DMS153 (cell line): Measurements from ENCODE around the gene ACTR1B.
"Not testable (repeated sequence)": the region's sequence is repeated elsewhere in the genome, so short reads cannot be mapped to it uniquely, and the experiment has no call there.

Experiments
- DNase-seq: peaks from one replicate; lab custom pipeline; 2025; lab: John Stamatoyannopoulos, UW

Gene ACTR1B

DNA sequence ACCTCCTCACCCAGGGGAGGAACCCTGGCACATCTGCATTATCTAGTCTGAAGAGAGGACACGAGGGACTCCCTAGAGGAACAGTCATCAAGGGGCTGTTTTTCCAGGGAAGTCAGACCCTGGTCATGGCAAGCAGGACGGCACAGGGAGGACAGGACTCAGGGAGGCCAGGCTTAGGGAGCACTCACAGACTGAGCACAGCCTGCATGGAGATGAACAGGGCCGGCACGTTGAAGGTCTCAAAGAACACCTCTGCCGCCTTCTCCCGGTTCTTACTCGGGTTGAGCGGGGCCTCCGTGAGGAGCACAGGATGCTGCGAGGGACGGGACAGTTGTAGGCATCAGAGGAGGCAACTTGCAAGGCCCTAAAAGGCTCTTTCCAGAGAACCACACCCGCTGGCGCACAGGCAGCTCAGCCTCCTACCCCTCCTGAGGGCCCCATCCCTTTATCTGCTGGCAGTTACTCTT is 5.1 kb downstream of the ACTR1B start:
- no peak for DNase-seq

DNA sequence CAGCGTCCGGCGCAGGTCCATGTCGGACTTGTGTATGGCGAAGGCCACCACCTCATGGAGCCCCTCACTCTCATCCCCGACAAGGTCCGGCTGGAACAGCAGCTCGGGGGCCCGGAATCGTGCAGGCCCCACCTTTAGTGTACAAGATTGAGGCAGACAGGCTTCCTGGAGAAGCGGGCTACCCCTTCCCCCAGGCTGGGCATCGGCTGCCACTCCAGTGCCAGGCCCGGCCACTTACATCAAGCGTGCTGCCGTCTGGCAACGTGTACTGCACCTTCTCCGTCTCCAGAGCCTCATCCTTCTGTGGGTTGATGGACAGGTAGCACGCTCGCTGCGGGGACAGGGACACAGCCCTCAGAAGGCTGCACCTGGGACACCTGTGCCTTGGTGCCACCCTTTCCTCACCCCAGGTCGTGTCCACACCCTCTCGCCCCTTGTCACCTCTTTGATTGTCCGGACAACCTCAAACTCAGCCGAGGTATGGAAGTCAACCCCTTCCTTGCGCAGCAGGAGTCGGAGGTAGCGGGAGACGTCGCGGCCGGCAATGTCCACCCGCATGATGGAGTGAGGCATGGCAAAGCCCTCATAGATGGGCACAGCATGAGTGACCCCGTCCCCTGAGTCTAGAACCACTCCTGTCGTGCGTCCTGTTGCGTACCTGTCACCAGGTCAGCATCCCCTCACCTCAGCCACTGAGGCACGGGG is 5.7 kb downstream of the ACTR1B start:
- DNase-seq = no peak

DNA sequence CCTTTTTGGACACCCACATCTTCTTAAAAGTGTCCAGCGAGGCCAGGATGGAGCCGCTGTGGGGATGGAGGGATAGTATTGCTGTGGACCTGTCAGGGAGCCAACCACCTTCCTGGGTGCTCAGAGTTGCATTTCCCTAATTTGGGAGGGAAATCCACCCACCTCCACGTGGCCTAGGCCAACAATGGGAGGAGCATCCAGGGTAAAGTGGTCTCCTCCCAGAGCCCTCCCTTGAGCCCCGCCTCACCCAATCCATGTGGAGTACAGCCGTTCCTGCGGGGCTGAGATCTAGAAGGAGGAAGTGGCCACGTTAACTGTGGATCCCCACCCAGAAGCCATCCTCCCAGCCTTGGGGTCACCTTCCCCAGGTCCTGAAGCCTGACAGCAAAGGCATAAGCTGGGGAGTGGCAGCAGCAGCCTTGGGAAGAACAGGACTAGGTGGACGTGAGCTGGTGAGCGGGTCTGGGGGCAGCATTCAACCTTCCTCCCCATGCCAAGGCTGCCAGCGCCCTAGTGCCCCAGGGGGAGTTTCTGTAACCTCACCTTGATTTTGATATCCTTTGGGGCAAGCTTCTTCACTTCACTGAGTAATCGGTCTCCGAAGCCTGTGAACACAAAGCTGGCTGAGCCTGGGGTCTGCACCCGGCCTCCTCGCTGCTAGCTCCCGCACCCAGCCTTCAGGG is 6.8 kb downstream of the ACTR1B start:
- no peak for DNase-seq

DNA sequence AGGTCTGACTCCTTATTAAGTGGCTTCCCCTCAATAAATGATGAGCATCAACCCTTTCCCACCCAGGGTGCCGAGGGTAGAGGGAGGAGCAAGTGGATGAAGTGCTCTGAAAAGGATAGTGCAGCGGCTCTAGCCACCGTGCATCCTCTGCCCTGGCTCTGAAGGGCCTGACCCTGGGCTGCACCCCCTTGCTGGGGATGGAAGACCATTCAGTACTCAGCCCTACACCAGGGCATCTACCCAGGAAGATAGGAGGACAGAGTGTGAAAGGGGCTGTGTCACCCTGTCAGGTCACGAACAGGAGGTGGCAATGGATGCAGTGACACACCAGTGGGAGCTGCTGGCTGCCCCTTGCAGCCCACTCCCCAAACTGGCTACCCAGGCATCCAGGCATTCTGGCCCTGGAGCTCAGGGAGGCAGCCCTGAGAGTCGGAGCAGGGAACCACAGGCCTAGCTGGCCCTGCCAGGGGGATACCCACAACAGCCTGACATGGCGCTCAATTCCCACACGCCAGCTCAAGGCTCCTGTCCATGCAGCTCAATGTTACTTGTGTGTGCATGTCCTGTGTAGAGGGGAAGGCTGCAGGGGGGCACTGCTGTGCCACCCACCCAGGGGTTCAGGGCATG is 7.6 kb downstream of the ACTR1B start:
- no peak for DNase-seq

DNA sequence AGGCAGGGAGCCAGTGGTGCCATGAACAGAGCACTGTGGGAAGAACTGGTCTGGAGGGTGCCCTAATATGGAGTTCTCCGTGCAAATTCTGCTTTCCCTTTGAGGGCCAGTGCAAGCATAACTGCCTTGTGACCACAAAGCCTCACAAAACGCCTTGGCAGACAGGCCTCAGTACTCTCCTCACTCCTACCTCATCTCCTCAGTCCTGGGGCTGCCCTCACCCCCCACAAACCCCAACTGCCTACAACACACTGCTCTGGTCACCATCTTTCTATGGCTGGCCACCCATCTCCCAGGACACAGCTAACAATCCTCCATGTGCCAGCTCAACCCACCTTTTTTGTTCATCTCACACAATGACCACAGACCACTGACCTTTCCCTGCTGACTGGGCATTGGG is 9.1 kb downstream of the ACTR1B start:
- no peak for DNase-seq

DNA sequence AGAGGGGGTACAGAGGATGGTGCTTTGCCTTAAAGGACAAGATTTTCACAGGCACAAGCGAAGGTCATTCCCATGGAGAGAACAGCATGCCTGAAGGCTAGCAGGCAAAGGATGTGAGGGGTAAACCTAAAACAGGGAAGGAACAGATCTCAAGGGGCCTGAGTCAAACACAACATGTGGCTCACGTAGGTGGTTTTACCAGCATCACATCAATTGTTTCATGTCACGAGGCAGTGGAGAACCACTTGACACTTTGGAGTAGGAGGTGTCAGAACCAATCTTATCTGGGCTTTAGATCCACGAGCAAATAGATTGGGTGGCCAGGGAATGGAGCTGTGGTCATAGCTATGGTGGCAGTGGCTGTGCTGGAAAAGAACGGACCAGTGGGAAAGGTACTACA is 9.5 kb downstream of the ACTR1B start:
- no peak for DNase-seq

DNA sequence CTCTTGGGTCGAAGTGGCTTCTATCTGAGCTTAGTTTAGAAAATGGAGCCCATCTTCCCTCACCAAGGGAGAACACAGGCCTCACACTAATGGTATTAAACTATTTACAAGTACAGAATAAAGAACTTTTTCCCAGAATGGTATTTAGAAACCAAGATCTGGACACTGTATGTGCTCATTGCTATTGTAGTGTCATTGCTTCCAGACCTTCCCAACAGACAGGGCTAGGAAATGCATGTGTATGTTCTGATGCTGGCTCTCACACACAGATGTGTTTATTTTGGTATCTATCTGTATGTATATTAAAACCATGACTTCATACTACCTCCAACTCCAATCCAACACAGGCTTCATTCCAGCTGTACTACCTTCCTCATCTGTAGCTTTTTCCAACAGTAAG is 10.0 kb downstream of the ACTR1B start:
- DNase-seq = no peak

DNA sequence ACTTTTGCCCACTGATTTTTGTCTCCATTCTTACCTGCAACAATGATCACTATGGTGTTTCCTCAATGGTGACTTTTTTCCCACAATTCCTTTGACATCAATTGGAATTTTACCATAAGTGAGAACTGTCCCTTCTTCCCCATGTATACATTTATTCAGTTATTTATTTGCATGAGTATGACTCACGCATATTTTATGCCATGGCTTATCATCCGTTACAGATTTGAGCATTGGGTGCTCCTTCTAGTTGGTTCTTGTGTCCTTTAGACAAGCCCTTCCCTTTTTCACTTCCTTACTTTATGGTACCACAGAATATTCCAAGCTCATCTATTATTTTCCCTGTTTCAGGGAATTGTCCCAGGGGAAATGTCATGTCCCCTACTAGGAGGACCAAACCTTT is 10.4 kb downstream of the ACTR1B start:
- DNase-seq = no peak

DNA sequence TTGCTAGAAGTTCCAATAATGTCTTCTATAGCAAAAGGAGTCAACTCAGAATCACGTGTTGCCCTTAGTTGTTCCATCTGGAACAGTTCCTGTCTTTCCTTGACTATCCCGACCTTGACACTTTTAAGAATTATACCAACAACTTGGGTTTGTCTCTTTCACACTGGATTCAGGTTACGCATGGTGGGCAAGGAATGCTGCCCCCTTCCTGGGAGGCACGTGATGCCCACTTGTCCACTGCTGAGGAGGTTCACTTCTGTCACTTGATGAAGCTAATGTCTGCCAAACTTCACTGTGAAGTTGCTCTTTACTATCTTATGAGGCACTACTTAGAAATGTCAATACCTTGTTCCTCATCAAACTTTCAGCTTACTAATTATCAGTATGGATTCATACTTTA is 12.7 kb downstream of the ACTR1B start:
- no peak for DNase-seq

DNA sequence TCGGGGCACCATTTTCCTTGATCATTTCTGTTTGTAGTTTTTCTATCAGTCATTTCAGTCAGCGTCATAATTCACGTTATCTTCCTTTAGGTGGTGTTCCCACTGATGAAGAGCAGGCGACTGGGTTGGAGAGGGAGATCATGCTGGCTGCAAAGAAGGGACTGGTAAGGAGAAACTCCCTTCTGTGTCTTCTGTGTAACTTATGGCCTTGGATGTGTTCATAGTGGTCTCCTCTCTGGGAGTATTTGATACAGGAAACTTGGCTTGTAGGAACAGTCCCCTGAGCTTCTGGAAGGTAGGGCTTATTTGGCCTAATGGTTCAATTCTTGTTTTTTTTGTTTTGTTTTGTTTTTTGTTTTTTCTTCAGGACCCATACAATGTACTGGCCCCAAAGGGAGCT is 16.9 kb downstream of the ACTR1B start:
- DNase-seq = no peak

DNA sequence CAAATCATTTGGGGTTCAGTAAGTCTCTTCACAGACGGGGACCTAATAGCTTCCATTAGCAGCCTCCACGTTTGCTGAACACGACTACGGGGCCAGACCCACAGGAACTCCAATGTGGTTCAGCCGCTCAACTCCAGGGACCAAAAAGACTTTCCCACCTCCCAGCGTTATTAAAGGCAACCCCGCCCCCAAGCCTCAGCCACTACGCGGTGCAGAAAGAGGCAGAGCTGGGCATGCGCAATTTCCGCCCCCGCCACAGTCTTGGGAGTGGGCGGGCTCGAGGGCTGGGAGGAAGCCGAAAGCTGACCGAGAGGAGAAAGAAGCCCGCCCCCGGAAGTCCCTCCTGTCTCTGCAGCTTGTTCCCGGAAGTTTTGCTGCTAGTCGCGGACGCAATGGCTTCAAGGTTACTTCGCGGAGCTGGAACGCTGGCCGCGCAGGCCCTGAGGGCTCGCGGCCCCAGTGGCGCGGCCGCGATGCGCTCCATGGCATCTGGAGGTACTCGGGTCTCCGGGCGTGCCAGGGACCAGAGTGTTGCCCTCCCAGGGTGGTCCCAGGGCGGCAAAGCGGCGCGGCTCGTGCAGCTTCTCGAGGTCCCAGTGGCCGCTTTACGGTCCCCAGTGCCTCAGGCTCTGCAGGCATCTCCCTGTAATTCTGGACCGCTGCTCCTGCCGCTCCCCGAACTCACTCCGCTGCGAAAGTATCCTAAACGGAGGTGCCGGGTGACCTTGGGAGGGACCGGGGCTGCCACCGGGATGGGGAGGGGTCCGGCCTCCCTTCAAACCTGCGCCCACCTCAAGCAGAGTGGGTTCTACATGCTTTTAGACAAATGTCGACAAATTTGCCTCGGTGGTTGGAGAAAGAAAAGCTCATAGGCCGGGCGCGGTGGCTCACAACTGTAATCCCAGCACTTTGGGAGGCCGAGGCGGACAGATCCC is 17.9 kb downstream of the ACTR1B start, which contains the start of gene COX5B:
COX5B (plus strand) TSS at position 368 of the 935 bp plus-strand sequence; CDS start at position 393, 25 bp downstream.
- DNase-seq = peak; percentile 97

DNA sequence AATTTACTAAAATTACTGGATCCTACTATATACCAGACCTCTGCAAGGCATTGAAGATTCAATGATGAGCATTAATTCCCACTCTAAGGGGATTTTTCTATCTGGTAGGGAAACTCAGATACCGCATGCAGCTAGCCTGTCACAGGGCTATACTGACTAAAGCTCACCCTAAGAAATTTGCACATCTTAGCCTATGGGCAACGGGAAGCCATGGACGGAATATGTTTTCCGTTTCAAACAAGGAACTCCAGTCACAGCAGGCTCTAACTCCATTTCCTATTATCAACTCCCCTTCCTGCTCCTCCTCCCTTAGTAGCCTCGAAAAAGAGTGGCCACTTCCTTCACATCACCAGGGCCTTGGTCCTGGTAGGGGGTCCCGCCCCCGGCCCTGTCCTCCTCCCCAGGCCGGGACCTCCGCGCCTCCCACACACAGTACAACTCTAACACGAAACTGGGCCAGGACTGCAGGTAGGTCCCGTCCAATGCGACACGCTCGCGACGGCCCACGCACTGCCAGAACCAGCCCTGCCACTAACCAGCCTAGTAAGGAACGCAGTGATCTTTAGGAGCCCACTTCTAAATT is 18.6 kb downstream of the ACTR1B start:
- peak; percentile 31 for DNase-seq

DNA sequence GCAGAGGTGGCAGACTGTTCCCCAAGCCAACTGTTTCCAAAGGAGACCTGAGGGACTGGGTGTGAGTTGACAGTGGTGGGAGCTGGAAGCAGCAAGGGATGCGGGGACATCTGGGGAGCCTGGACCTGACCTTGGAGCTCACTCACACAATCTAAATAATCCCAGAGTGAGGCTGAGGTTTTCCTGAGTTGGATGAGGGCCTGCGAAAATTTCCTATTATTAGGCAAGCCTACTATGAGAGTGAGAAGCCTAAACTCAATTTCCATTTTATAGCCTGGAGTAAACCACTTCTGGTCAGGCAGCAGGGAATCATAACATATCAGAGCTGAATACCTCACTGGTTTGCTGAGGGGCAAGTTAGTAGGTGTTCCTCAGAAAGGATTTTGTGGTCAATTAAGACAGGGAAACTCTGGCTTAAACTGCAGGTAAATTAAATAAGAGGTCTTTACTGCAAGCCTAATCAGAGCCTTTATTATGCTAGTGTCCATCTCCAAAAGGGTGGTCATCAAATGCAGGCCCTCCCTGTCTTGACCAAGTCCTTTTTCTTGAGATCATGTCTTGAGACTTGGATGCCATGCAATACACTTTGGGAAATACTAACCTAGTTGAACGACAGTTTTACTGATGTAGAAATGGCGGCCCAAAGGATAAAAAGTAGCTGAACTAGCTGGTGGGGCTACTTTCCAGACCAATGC is 19.7 kb downstream of the ACTR1B start:
- DNase-seq = no peak

DNA sequence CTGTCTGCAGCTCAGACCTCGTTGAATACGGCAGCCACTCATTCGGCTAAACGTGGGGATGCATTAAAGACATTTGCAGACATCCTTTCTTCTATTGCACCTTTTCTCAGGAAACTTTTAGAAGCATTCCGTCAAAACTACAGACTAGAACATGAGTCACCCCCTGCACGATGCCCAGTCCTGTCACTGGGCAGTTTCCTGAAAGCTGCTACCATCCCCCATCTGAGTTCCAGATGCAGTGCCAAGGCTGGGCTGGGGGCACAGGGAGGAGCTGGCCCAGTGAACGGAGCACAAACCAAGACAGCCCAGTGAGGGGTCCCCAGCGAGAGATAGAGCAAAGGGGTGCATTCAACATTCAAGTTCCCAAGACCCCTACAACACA is 37.8 kb downstream of the ACTR1B start:
- not testable (repeated sequence) for DNase-seq

DNA sequence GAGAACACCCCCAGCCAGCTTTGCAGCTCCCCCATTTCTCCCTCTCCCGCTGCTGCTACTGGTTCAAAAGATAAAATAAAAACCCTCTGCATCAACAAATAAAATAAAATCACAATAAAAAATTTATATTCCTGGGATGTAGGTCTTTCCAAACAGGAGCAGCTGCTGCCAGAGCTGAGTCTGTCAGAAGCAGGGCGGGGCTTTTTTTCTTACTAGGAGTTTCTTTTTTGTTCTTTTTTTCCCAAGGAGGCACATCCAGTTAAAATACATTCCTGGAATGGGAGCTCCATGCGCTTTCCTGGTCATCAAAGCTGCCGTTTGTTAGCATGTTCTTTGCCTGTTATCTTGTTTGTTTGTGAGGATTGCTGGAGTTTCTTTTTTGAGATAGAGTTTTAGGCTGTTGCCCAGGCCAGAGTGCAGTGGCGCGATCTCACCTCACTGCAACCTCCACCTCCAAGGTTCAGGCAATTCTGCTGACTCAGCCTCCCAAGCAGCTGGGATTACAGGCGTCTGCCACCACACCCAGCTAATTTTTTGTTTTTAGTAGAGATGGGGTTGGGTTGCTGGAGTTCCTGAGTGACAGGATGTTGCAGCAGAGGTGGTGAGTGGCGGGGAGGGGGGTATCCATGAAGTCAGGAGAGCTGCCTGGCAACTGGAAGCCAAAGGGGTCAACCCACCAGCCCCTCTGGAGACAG is 38.3 kb downstream of the ACTR1B start:
- DNase-seq = not testable (repeated sequence)

DNA sequence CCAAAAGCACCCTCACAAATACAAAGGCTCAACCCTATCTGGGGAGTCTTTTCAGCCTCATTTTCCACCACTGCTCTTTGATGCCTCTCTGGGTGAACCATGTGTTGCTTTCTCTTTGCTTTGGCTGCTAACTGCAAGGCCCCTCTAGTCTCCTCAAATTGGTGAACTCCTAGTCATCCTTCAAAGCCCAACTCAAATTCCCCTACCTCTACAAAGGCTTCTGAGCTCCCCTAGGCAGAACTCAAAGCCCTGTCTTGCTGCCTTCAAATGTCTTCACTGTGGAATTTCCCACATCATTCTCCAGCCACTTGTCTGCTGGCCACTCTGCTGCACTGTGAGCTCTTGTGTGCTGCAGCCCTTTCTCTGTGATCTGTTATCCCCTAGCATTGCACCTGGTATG is 40.9 kb downstream of the ACTR1B start:
- DNase-seq = not testable (repeated sequence)

DNA sequence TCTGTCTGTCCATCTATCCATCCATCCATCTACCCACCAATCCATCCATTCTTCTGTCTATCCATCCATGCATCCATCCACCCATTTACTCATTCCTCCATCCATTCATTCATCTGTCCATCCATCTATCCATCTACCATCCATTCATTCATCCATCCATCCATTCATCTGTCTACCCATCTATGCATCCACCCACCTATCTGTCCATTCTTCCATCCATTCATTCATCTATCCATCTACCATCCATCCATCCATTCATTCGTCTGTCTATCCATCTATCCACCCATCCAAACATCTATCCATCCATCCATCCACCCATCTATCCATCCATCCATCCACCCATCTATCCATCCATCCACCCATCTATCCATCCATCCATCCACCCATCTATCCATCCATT is 43.4 kb downstream of the ACTR1B start:
- DNase-seq = not testable (repeated sequence)

DNA sequence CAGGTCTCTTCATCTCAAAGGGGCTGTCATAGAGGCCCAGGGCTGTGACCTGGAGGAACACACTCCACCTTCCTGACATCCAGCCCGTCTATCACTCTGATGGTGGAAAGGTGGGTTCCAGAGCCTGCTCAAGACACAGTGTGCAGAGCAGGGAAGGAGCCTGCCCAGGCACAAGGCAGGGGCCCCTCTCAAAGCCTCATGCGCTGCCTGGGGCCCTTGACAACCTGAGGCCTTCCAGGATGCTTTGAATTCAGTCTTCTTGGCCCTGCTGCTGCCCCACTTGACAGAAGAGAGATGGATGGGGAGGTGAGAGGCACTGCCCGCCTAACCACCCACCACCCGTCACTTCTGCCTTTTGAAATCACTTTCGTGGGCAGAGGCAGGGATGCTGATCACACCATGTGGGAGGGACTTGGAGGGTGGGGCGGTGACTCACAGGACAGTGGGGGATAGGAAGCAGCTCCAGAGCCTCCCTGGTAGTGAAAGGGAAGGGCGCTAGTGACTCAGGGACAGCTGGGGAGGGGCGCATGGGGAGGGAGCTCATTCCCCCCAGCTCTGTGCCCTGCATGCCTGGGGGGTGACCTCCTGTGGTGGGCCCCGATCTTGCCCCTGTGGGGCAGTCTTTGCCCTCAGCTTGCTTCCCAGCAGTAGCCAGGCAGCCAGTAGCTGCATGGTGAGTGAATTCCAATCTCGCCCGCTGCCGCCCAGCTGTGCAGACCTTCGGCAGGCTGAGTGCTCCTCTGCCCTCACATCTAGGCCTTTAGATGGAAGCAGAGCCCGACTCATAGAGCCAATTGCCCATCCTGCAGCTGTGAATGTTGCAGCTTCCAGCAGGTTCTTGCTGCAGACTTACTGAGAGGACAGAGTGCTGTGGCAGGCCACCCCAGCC is 44.7 kb downstream of the ACTR1B start:
- DNase-seq = not testable (repeated sequence)

DNA sequence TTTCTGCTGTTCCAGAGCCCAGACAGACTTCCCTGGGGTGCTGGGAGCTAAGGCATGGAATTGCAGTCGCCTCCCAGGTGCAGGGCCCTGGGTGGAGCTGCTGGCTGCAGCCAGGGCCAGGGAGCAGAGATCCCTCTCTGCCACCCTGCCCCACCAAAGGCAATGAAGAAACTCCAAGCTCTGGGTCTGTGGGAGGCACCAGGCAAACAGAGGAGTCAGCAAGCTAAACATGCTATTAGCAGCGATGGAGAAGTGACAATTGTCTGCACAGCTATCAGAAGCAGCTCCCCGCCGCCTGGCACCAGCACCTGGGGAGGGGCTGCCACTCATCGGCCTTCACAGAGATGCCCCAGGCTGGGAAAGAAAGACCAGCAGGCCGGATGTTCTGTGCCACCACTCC is 45.9 kb downstream of the ACTR1B start:
- DNase-seq = no peak
